Activated CD4-positive, alpha-beta T cell treated with anti-CD3 and anti-CD28 coated beads for 48 hours (primary cell): ENCODE results near the gene DLG1.
A peak's percentile ranks its signal among the peaks of the same experiment; 100 is the strongest.

Source experiments
- DNase-seq: peaks from one replicate; pipeline ENCODE4 v3.0.0-alpha.2; 2020

DLG1 gene

DNA sequence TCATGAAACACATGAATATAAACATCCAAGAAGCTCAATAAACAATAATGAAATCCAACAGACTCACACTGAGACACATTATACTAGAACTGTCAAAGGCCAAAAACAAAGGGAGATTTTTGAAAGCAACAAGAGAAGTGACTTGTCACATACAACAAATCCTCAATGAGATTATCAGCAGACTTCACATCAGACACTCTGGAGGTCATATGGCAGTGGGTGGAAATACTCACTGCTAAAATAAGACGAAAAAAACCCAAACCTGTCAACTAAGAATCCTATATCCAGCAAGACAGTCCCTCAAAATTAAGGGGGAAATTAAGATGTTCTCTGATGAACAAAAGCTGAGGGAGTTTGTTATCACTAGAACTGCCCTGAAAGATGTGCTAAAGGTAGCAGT is 143.4 kb downstream of the DLG1 start:
- no peak for DNase-seq

DNA sequence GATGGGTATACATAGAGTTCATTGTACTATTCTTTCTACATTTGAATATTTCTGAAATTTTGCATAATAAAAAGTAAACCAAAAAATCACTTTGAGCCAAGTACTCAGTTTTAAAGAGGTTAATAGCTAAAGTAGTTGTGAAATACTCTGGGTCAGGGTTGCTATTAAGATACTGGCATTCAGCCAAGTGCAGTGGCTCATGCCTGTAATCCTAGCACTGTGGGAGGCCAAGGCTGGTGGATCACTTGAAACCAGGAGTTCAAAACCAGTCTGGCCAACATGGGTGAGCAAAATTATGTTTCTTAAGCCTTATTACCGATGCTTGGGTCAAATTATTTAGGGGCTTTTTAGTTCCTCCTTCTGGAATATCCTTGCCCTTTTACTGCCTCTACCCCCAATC is 146.8 kb downstream of the DLG1 start:
- DNase-seq: no peak

DNA sequence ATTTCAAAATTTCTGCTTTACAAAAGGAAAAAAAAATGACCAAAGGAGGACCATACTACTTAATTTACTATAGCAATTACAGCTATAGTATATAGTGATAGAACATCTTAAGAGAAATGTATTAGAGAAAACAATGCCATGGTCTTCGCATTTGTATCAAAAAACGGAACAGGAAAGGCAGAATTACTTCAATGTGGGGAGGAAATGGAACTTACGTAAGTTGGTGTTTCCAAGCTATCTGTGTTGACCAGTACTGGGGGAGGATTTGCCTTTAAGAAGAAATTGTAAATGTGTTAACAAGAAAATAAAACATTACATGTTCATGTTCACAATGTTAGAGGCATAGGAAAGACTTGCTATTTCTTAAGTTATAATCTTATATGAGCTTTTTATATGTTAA is 148.9 kb downstream of the DLG1 start:
- no peak for DNase-seq

DNA sequence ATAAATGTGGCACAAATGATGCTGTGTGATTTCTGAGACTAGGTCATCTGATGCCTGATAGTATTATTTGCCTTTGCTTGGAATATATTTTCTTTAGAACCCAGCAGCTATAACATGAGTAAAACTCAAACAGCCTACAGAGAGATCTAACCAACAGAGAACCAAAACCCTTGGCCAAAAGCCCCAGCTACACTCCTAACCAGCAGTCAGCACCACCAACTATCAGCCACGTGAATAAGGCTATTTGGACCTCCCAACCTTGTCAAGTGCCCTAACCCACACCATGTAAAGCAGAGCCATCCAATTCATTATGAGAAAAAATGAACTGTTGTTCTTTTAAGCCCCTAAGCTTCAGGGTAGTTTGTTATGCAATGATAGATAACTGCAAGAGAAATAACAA is 154.2 kb downstream of the DLG1 start:
- no peak for DNase-seq

DNA sequence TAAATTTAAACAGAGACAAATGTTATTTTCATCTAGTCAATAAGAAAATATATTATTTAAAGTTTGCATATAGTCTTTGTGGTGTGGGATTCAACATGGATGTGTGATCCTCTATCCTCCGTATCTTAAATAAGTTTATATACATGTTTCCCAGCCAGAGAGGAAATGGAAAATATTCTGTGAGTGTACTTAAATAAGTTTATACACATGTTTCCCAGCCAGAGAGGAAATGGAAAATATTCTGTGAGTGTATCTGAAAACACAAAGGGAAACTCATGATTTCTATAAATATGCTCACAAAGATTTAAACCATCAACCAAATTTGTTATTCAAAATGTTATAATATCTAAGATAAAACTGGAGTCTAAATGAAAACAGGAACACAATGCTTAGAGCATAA is 158.8 kb downstream of the DLG1 start:
- DNase-seq: no peak

DNA sequence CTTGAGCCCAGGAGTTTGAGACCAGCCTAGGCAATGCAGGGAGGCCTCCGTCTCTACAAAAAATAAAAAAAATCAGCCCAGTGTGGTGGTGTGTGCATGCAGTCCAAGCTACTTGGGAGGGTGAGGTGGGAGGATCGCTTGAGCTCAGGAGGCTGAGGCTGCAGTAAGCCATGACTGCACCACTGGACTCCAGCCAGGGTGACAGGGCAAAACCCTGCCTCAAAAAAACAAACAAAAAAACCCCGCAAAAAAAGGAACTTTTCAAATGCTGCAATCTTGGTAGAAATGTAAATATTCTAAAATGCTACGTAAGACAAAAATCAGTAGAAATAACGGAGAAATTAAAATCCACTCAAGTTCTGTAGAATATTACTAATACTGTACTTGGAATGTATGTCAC is 160.7 kb downstream of the DLG1 start:
- no peak for DNase-seq

DNA sequence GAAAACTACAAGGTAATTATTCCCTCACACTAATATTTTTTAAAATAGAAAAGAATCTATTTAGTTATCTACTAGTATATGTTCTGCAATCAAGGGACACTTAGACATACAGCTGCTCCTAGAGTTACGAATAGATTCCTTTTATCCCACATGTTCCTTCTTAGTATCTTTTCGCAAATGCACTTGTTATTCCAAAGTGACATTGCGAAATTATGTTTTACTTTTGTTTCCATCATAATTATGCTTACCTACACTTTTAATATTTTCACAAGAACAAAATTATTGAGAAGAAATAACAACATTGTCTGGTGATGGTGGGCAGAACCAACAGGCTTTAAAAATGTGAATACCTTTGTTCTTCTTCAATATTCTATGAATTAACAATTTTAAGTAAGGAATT is 161.7 kb downstream of the DLG1 start:
- no peak for DNase-seq

DNA sequence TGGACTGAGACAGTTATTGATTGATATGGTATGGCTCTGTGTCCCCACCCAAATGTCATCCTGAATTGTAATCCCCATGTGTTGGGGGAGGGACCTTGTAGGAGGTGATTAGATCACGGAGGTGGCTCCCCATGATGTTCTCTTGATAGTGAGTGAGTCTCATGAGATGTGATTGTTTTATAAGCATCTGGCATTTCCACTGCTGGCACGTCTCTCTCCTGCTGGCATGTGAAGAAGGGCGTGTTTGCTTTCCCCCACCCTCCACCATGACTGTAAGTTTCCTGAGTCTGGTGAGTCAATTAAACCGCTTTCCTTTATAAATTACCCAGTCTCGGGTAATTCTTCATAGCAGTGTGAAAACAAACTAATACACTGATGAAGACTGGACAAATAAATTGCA is 163.2 kb downstream of the DLG1 start:
- DNase-seq: peak; percentile 21

DNA sequence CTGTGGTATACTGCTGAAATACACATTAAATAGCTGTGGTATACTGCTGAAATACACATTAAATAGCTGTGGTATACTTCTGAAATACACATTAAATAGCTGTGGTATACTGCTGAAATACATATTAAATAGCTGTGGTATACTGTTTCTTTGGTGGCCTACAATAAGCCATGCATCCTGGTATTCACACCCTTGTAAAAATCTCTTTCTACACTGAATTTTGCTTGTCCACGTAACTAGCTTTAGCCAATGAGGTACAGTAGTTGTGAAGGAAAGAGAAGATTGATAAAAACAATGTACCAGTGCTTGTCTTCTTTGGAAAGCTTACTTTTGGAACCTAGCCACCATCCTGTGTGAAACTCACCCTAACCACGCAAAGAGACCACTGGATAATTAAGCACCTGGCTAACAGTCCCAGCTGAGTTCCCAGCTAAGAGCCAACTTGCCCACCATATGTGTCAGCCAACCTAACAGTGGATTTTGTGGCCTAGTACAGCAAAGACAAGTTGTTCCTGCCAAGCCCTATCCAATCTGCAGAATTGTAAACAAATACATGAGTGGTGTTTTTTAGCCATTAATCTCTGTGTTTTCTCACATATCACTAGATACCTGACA is 165.4 kb downstream of the DLG1 start:
- no peak for DNase-seq

DNA sequence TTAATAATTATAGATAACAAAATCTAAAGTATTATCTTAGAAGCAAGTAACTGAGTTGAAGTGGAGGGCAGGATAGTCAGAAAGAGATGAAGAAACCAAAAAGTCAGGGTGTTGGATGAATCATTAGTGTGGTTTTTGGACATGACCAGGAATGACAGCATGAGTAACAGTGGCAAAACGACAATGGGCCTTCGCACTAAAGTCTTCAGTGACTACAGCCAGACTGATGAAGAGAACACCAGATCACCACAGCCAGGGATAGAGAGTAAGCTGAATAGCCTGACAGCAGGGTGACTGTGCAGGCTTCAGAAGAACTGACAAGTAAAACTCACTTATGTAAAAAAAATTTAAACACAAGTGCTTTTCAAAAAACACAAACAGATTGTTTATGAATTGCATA is 172.8 kb downstream of the DLG1 start:
- DNase-seq: peak; percentile 6

DNA sequence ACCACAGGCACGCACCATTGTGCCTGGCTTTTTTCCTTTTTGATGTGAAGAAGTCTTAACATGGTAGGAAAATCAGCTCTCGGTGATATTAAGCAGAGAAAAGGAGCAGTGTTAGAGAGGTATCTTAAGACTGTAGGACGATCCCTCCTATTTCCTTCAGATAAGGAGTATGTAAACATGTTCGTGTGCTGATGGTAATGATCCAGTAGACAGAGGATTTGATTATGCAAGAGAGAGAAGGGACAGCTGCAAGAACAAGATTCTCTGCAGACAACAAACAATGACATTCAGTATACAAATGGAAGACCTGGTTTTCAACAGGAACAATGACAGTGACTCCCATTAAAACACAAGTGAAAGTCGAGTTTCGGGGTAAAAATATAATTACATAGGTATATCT is 173.7 kb downstream of the DLG1 start:
- DNase-seq: no peak

DNA sequence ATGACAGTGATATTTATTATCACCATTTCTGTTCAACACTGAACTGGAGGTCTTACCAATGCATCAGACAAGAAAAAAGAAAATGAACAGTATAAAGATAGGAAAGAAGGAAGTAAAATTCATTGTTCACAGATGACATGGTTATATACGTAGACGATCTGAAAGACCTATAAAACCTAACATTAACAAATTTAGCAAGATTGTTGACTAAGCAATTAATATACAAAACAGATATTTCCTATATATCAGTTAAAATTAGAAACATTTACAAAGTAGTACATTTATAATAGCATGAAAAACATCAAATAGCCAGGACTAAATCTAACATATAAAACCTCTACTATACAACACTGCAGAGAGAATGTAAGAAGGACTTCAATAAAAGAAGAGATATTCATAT is 176.0 kb downstream of the DLG1 start:
- no peak for DNase-seq

DNA sequence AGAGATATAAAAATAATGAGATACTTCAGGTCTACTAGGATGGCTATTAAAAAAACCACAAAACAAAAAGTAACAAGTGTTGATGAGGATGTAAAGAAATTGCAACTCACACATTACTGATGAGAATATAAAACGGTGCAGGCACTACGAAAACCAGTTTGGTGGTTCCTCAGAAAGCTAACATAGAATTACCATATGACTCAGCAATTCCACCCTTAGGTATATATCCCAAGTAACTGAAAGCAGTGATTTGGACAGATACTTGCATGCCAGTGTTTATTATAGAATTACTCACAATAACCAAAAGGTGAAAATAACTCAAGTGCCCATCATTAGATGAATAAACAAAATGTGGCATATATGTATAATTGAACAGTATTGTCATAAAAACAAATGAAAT is 181.3 kb downstream of the DLG1 start:
- DNase-seq: no peak

DNA sequence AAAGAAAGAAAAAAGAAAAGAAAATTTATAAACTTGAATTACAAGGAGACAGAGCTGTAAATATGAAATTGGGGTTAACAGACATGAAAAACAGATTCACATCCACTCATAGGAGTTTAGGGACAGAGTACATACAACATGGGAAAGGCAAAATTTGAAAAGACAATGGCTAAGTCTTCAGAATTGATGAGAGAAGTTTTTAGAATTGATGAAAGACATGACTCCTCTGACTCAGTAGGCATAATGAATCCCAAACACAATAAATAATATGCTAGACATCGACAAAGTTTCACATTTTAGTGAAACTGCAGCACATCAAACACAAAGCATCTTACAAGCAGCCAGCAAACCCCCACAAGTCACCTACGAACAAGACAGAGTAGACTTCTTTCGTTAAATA is 184.4 kb downstream of the DLG1 start:
- no peak for DNase-seq

DNA sequence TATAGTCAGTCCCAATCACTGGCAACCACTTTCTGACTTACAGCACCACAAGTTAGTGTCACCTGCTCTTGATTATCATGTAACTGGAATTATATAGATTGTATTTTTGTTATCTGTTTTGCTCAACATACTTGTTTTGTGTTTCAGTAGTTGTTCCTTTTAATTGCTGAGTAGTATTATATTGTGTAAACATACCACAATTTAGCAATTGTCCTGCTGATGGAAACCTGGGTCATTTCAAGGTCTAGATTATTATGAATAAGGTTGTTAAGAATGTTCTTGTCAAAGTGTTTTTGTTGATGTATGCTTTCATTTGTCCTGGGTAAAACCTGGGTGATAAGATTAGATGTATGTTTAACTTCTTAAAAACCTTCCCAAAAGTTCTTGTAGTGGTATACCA is 186.7 kb downstream of the DLG1 start:
- DNase-seq: no peak

DNA sequence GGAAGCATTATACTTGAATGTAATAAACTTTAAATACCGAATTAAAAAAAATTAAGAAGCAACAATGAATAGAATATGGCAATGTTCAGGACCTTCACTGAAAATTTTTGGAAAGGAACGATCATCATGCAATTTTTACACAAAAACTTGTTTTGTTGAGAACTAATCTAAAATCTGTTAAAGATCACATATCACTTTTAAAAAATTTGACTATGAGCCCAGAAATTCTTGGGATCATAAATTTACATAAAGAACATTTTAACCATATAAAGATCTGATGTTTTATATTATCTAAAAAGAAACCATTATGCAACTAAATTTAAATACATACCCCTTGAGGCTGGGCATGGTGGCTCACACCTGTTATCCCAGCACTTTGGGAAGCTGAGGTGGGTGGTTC is 192.6 kb downstream of the DLG1 start:
- DNase-seq: no peak

DNA sequence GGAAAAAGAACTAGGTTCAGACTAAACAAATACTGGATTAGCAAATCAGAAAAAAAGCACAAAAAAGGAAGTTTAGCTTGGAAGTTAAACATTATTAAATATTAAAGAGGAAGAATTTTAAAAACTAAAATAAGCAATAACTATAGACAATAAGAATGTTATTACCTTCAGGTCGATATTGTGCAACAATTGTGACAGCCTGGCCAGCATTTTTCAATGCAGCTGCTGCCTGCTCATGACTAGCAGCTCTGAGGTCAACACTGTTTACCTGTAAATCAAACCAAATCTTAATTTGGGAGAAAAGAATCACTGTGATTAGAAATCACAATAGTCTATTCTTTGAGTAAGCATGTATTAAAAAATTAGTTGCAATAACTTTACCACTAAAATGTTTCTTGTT is 193.7 kb downstream of the DLG1 start:
- no peak for DNase-seq

DNA sequence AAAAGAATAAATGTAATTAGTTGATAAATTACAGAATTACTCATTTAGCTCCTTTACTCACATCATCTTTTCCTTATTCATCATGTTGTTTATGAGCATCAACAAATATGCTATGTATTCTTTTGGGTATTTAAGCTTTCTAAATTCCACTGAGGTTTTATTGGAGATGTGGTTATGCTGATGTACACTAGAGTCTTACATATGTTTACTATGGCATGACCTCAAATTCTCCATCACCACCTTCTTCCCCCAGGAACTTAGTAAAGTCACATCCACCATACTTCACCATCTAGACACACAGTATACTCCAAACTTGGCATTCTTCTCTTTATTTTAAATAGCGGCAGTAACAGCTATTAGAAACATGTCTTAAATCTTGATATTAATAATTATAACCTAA is 194.6 kb downstream of the DLG1 start:
- DNase-seq: no peak

DNA sequence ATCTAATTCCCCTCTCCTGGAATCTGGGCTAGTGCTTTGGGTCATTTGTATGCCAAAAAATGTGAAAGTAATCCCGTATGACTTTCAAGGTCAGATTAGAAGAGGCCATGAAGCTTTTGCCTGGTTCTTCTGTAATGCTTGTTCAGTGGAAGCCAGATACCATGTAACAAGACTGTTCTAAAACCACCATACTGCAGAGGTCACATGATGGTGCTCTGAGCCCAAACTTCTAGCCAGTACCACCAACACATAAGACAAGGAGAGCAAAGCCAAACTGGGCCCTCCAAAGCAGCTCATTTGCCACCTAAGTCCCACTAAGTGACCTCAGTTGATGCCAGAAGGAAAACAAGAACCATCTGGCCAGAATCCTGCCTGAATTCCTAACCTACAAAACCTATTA is 204.5 kb downstream of the DLG1 start:
- no peak for DNase-seq

DNA sequence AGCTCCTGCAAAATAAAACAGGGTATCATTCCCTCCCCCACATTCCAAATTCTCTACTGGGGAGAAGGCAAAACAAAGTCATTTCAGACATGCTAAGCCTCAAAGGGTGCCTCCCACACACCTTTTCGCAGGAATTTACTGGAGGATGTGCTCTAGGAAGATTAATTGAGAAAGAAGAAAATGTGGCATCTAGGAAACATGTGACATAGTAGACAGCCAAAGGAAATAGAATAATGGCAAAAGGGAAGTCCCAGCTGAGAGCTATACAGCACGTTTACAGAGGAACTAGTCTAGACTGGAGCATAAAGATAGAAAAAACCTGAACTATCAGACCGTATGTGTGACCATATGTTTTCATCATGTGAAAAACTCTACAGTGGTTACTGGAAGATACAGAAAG is 210.0 kb downstream of the DLG1 start:
- no peak for DNase-seq

DNA sequence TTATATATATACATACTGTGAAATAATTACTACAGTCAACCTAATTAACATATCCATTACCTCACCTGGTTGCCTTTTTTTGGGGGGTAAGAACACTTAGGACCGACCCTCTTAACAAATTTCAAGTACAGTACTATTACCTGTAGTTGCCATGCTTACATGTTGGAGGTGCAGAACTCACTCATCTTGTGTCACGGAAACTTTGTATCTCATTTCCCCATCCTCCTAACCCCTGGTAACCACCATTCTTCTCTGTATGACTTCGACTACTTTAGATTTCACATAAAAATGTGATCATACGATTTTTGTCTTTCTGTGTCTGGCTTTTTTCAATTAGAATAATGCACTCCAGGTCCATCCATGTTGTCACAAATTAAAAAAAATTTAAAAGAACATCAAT is 213.3 kb downstream of the DLG1 start:
- DNase-seq: no peak

DNA sequence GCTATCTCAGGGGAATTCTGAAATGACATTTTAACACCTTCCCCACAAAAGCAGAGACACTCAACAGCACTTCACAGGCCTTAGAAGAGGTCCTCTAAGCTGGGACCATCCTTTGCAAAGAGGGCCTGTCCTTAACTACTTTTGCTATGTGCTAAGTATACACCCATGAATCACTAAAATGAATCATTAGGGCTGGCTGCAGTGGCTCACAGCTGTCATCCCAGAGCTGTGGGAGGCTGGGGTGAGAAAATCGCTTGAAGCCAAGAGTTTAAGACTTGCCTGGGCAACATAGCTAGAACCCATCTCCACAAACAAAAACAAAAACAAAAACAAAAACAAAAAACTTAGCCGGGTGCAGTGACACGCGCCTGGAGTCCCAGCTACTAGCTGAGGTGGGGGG is 214.9 kb downstream of the DLG1 start:
- peak; percentile 63 for DNase-seq

DNA sequence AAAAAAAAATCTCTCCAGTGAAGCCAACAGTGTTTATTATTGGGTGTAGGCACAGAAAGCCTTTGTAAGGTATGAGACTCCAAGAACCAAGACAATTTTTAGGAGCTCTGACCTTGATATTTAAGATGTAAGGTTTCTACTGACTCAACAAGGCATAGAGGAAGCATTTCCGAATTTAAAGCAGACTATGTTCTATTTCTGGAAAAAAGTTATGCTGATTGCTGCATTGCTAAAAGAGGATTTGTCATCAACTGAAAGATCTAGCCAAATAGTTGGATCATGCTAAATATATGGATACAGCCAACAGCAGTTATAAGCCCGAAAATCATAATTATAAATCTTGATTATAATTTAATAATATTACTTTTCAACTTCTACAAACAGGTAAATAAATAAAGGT is 215.5 kb downstream of the DLG1 start:
- DNase-seq: no peak

DNA sequence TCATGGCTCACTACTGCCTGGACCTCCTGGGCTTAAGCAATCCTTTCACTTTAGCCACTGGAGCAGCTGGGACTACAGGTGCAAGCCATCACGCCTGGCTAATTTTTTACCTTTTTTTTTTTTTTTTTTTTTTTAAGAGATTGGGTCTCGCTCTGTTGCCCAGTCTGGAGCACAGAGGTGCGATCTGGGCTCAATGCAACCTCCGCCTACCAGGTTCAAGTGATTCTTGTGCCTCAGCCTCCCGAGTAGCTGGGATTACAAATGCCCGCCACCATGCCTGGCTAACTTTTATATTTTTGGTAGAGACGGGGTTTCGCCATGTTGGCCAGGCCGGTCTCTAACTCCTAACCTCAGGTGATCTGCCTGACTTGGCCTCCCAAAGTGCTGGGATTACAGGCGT is 218.1 kb downstream of the DLG1 start:
- no peak for DNase-seq

DNA sequence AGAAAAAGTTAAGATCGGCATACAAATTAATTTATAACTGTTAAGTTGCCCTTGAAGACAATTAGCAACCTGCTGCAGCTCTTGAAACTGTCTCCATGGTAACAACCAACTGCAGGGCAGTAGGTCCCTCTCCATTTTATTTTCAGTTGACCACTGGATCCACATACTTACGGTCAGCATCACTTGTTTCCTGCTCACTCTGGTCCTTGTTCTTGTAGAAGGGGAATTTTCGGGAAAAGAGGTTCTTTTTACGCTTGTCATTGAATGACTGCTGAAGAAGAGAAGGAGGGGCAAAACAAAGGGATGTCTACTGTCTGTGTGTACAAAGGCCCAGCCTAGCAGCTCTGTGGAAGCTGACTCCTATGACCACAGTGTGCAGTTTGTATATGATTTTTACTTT is 222.0 kb downstream of the DLG1 start:
- DNase-seq: no peak

DNA sequence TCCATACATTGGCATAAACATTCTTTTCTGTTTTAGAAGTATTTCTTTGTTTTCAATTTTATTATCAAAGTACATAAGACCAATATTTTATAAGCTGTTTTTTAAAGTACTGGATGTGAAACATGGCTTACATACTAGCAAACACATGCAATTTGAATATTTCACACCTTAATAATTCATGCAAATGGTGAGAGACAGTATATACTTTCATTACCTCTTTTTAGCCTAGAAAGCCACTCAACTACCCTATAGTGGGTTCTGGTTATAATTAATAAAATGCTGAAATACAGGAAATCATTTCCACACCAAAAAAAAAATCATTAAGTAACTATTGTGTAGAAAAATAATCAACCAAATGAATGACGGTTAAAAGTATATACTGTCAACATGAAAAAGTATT is 230.3 kb downstream of the DLG1 start:
- no peak for DNase-seq
